IMR-90 (cell line): Measurements from ENCODE around the gene RRP8. TPM values are rescaled to one million over a fixed set of nuclear protein-coding genes. Genes with fewer than 3 reads are reported as not detected.
A peak's percentile ranks its signal among the peaks of the same experiment; 100 is the strongest.

Source experiments
- ATAC-seq: fragments of 200-7000 bp; cut with Tn5 transposase; 2 replicates; pipeline ENCODE4 v1.9.1; 2020; ENCODE audit warnings: low read depth, mild to moderate bottlenecking, moderate library complexity
- BruUV-seq: library from RNA; stranded (reverse); fragments of 400-500 nt; replicated peaks from 2 replicates; lab custom pipeline; 2021; lab: Mats Ljungman, UMichigan
- CTCF ChIA-PET: fragments of 300-600 bp; formaldehyde crosslinking; extraction: SDS; loops from one replicate; lab custom pipeline; 2021; ENCODE audit warnings: antibody characterized with exemption; lab: Yijun Ruan, JAX
- POLR2A ChIA-PET: fragments of 300-600 bp; sonication (Branson Sonifier 250); formaldehyde crosslinking; loops from one replicate; lab custom pipeline; 2022; ENCODE audit warnings: antibody characterized with exemption; ENCODE audit not compliant: unreplicated experiment; lab: Charles Lee
- DNase-seq: peaks from one replicate; pipeline ENCODE4 v3.0.0; 2013
- H2AFZ ChIP-seq: replicated peaks from 2 replicates; pipeline ENCODE3; 2013; ENCODE audit warnings: low read length, mild to moderate bottlenecking; ENCODE audit not compliant: poor library complexity
- H2AK5ac ChIP-seq: 2 replicates; pipeline ENCODE4 v1.6.1; 2013; ENCODE audit warnings: low read depth, low read length, inconsistent platforms
- H2AK9ac ChIP-seq: replicated peaks from 2 replicates; pipeline ENCODE3; 2013; ENCODE audit warnings: mild to moderate bottlenecking, low read depth, low read length, moderate library complexity; ENCODE audit not compliant: poor library complexity
- H2BK120ac ChIP-seq: 2 replicates; pipeline ENCODE4 v1.6.1; 2013; ENCODE audit warnings: low read depth, low read length, inconsistent platforms
- H2BK15ac ChIP-seq: 3 replicates; pipeline ENCODE4 v1.6.1; 2013; ENCODE audit warnings: low read depth, low read length, inconsistent platforms
- H2BK20ac ChIP-seq: 2 replicates; pipeline ENCODE4 v1.6.1; 2013; ENCODE audit warnings: low read depth, mild to moderate bottlenecking, inconsistent platforms, low read length, moderate library complexity
- H2BK5ac ChIP-seq: 2 replicates; pipeline ENCODE4 v1.6.1; 2013; ENCODE audit warnings: mild to moderate bottlenecking, low read depth, low read length, inconsistent platforms; ENCODE audit not compliant: poor library complexity, severe bottlenecking
- H3K14ac ChIP-seq: replicated peaks from 2 replicates; pipeline ENCODE4 v1.6.1; 2013; ENCODE audit warnings: low read depth, low read length, inconsistent platforms
- H3K18ac ChIP-seq: 2 replicates; pipeline ENCODE4 v1.6.1; 2013; ENCODE audit warnings: low read depth, low read length, control low read depth
- H3K23ac ChIP-seq: 2 replicates; pipeline ENCODE4 v1.6.1; 2013; ENCODE audit warnings: low read depth, low read length, inconsistent platforms
- H3K27ac ChIP-seq: 2 replicates; pipeline ENCODE4 v1.5.1; 2013; ENCODE audit warnings: mild to moderate bottlenecking, control low read depth, low read length; ENCODE audit not compliant: insufficient read depth
- H3K27me3 ChIP-seq: 2 replicates; pipeline ENCODE4 v1.6.1; 2013; ENCODE audit warnings: low read length; ENCODE audit not compliant: control insufficient read depth, insufficient read depth
- H3K36me3 ChIP-seq: 2 replicates; pipeline ENCODE4 v1.6.1; 2013; ENCODE audit warnings: low read length, mixed read lengths; ENCODE audit not compliant: control insufficient read depth, insufficient read depth
- H3K4ac ChIP-seq: 2 replicates; pipeline ENCODE4 v1.6.1; 2013; ENCODE audit warnings: low read depth, low read length, inconsistent platforms
- H3K4me1 ChIP-seq: 2 replicates; pipeline ENCODE4 v1.6.1; 2013; ENCODE audit warnings: low read length, mixed read lengths; ENCODE audit not compliant: control insufficient read depth, insufficient read depth
- H3K4me2 ChIP-seq: 2 replicates; pipeline ENCODE4 v1.6.1; 2013; ENCODE audit warnings: low read depth, mild to moderate bottlenecking, control low read depth, low read length, moderate library complexity
- H3K4me3 ChIP-seq: 2 replicates; pipeline ENCODE4 v1.5.1; 2013; ENCODE audit warnings: low read depth, mild to moderate bottlenecking, control low read depth, low read length, moderate library complexity; ENCODE audit not compliant: insufficient read depth
- H3K56ac ChIP-seq: 2 replicates; pipeline ENCODE4 v1.6.1; 2013; ENCODE audit warnings: low read length, inconsistent platforms; ENCODE audit not compliant: insufficient read depth; ENCODE audit errors: extremely low read depth
- H3K79me1 ChIP-seq, 2 experiments: 2 replicates each; pipeline ENCODE4 v1.6.1; 2013; ENCODE audit warnings: low read length in 2 of 2, inconsistent platforms in 1 of 2, low read depth in 1 of 2
- H3K9ac ChIP-seq: 2 replicates; pipeline ENCODE4 v1.6.1; 2013; ENCODE audit warnings: low read depth, low read length, control low read depth
- H3K9me1 ChIP-seq: 2 replicates; pipeline ENCODE4 v1.6.1; 2013; ENCODE audit warnings: low read length, inconsistent platforms; ENCODE audit not compliant: insufficient read depth
- H3K9me3 ChIP-seq: 2 replicates; pipeline ENCODE4 v1.6.1; 2013; ENCODE audit warnings: low read length; ENCODE audit not compliant: control insufficient read depth, insufficient read depth
- H4K20me1 ChIP-seq: 2 replicates; pipeline ENCODE4 v1.6.1; 2013; ENCODE audit warnings: low read length, inconsistent platforms; ENCODE audit not compliant: insufficient read depth
- H4K5ac ChIP-seq: 2 replicates; pipeline ENCODE4 v1.6.1; 2013; ENCODE audit warnings: mild to moderate bottlenecking, low read depth, low read length, control low read depth
- H4K8ac ChIP-seq, 2 experiments: 2 replicates each; pipeline ENCODE4 v1.6.1; 2013; ENCODE audit warnings: low read depth in 2 of 2, low read length in 2 of 2, control low read depth in 1 of 2, inconsistent platforms in 1 of 2
- H4K91ac ChIP-seq: 2 replicates; pipeline ENCODE4 v1.6.1; 2013; ENCODE audit warnings: low read depth, low read length, inconsistent platforms; ENCODE audit not compliant: insufficient read depth
- BHLHE40 ChIP-seq: fragments of 150-350 bp; IDR thresholded peaks from 2 replicates; pipeline ENCODE4 v1.6.1; 2016; ENCODE audit warnings: mild to moderate bottlenecking, low read depth, low read length
- CEBPB ChIP-seq: IDR thresholded peaks from 2 replicates; pipeline ENCODE4 v1.6.1; 2012; ENCODE audit warnings: low read depth, low read length, improper control_type of control experiment
- MXI1 ChIP-seq: IDR thresholded peaks from 2 replicates; pipeline ENCODE4 v1.6.1; 2012; ENCODE audit warnings: low read depth, mild to moderate bottlenecking, low read length, moderate library complexity, borderline replicate concordance
- WGBS, 2 experiments: methylation state at CpG; one replicate each; pipeline versions ENCODE4 v1.1.5 to v1.1.7; 2013; ENCODE audit warnings: missing lambda C conversion rate in 2 of 2; ENCODE audit not compliant: insufficient read length in 1 of 2; ENCODE audit errors: extremely low coverage in 2 of 2; 5-methylcytosine and 5-hydroxymethylcytosine counted together
- dilution Hi-C: fragments of 300-500 bp; cut with HindIII; formaldehyde crosslinking; loops from one replicate; pipeline ENCODE4 v1.14.3; 2018; ENCODE audit warnings: low sequenced_read_pairs; ENCODE audit not compliant: unreplicated experiment
- in situ Hi-C: fragments of 300-500 bp; cut with MboI; formaldehyde crosslinking; loops from 3 replicates; pipeline ENCODE4 v1.14.3; 2019; ENCODE audit warnings: low sequenced_read_pairs, inconsistent platforms, mixed read lengths
- intact Hi-C: fragments of 100-400 bp; cut with micrococcal nuclease; formaldehyde crosslinking; loops from 2 replicates; pipeline ENCODE4 v1.10.0; 2022
- polyA plus RNA-seq, 3 experiments: library from polyadenylated mRNA; depleted of rRNA; stranded (reverse); fragments of >200 nt; gene quantifications; 2 replicates each; pipeline ENCODE4 v1.2.3, GENCODE V29; 2012; ENCODE audit warnings: low replicate concordance in 1 of 3
- total RNA-seq: library from RNA; depleted of rRNA; stranded (reverse); fragments of >200 nt; gene quantifications from 2 replicates; pipeline ENCODE4 v1.2.3, GENCODE V29; 2012

The RRP8 gene
- total and polyA plus RNA-seq, 2 of the 4 experiments (the other 2 are of a cell fraction), result 10.8 to 11.5 TPM

DNA sequence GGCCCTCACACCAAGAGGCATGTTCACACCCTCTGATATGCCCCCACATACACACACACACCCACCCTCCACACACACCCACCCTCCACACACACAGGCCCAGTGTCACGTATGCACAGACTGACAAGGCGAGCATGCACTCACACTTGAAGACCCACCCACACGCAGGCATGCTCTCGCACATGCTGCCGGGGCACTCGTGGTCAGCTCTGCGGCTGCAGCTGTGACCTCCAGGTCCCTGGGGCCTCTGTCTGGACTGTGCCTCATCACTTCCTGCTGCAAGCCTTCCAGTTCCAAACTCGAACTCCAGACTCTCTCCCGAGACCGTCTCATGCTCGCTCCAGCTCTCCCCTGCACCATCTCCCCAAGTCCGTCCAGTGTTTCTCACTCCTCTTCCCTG is 42.7 kb upstream of the RRP8 start:
- Histone ChIP-seq H2AK5ac (peak overlapping the region; percentile 57), H3K27ac (no peak overlapping the region; the same call in 1 of the 2 replicates), H2AK9ac (peak overlapping the region; percentile 86), H2BK15ac (0 out of 3 replicates have a peak overlapping the region, but pooled peaks have one; percentile 2), H3K4me3 (no peak overlapping the region), H3K18ac (peak overlapping the region; percentile 1; the same call in 1 of the 2 replicates), H3K4me1 (peaks cover 16% of the 10 kb centered on the region), H4K5ac (peak overlapping the region; percentile 4; the same call in 1 of the 2 replicates), H3K9me1 (peaks cover 24% of the 10 kb centered on the region), H3K9me3 (no peaks in the 10 kb centered on the region), H3K4ac (peak overlapping the region; percentile 83), H3K56ac (no peak overlapping the region), H3K14ac (peak overlapping the region; percentile 64), H3K27me3 (0 out of 2 replicates have a peak, but pooled peaks cover 2% of the 10 kb centered on the region), H2BK120ac (peak overlapping the region; percentile 81), H2BK20ac (peak overlapping the region; percentile 75; the same call in 1 of the 2 replicates), H4K91ac (peak overlapping the region; percentile 85), H4K8ac (peak overlapping the region; percentile 47 to 94; a peak in 3 of 4 replicates), H3K23ac (peak overlapping the region; percentile 64; the same call in 1 of the 2 replicates), H3K4me2 (peak overlapping the region; percentile 1; the same call in 1 of the 2 replicates), H2BK5ac (no peak overlapping the region), H3K9ac (no peak overlapping the region), H3K79me1 (peaks cover 5 to 40% of the 10 kb centered on the region in 2 experiments; a peak in 3 of 4 replicates), H2AFZ (peak overlapping the region; percentile 83), H4K20me1 (peaks cover 5% of the 10 kb centered on the region; the same call in 1 of the 2 replicates), H3K36me3 (peaks cover 6% of the 10 kb centered on the region; the same call in 1 of the 2 replicates)
- CTCF ChIA-PET, result interaction anchor here (0.5 kb wide), 1 partner anchor 72 kb away, joined by 3 read pairs; no protein-coding TSS in a partner anchor
- 49% methylated on average over 9 of the region's 12 CpGs; no CpG with 5 or more reads in 1 of the 2 experiments for WGBS, 2 experiments
- in situ Hi-C loops, result no loop called here
- ATAC-seq (peak; percentile 48), DNase-seq (peak; percentile 80)
- TF ChIP-seq MXI1 (peak; percentile 55; the same call in 1 of the 2 replicates), CEBPB (no peak), BHLHE40 (peak; percentile 89)
- POLR2A ChIA-PET, result no interaction called here
- dilution Hi-C loops, result no loop called here
- BruUV-seq, result no TSS peak
- intact Hi-C loops, result no loop called here
